ENCODE measurements around the gene GALM. TPM values are rescaled to one million over a fixed set of nuclear protein-coding genes. Genes with fewer than 3 reads are reported as not detected.

Gene GALM
- total RNA-seq, 3 donors from 2014 or later (not counting 1 experiment from before 2014, with no cell fraction given): 4.0 to 12.4 (median 11.0) TPM

DNA sequence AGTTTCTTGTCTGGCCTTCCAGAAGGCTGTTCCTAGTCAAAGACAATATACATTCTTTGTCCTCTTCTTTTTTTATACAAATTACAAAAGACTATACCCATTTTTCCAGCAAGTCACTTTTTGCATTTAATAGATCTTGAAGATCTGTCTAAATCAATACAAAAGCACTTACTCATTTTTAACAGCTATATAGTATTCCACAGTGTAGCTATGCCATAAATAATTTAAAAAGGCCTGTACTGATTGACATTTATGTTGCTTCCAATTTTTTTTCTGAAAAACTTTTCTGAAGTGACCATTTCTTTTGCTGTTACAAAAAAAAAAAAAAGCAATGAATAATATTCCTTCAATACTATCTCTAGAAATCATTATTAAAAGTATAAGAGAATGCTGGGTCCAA lies 32.9 kb upstream of the GALM start:
- DNase-seq (no peak), ATAC-seq (no peak)
- Mint-ChIP-seq H3K27ac (no peak overlapping the region), H3K36me3 (no peaks in the 10 kb centered on the region), H3K4me1 (no peaks in the 10 kb centered on the region), H3K9me3 (peaks cover 0 to 2% of the 10 kb centered on the region in 2 donors), H3K4me3 (no peak overlapping the region), H3K27me3 (ENCODE audit: low read depth in 2 of 2) (no peaks in the 10 kb centered on the region)
- Histone ChIP-seq H3K4me1 (ENCODE audit: control insufficient read depth, insufficient read depth, low read length) (no peaks in the 10 kb centered on the region), H3K36me3 (ENCODE audit: control insufficient read depth, insufficient read depth, low read length) (no peaks in the 10 kb centered on the region), H3K4me3 (ENCODE audit: low read length) (no peak overlapping the region), H3K27ac (ENCODE audit: low read length) (no peak overlapping the region), H3K9me3 (ENCODE audit: control insufficient read depth, insufficient read depth, low read length) (no peaks in the 10 kb centered on the region), H3K27me3 (ENCODE audit: control insufficient read depth, insufficient read depth, low read length) (no peaks in the 10 kb centered on the region)
- intact Hi-C loops (cut with micrococcal nuclease): no loop called here
- TF ChIP-seq, protein P1, sequence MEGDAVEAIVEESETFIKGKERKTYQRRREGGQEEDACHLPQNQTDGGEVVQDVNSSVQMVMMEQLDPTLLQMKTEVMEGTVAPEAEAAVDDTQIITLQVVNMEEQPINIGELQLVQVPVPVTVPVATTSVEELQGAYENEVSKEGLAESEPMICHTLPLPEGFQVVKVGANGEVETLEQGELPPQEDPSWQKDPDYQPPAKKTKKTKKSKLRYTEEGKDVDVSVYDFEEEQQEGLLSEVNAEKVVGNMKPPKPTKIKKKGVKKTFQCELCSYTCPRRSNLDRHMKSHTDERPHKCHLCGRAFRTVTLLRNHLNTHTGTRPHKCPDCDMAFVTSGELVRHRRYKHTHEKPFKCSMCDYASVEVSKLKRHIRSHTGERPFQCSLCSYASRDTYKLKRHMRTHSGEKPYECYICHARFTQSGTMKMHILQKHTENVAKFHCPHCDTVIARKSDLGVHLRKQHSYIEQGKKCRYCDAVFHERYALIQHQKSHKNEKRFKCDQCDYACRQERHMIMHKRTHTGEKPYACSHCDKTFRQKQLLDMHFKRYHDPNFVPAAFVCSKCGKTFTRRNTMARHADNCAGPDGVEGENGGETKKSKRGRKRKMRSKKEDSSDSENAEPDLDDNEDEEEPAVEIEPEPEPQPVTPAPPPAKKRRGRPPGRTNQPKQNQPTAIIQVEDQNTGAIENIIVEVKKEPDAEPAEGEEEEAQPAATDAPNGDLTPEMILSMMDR (IDR thresholded peaks at IDR 0.05): no peak

DNA sequence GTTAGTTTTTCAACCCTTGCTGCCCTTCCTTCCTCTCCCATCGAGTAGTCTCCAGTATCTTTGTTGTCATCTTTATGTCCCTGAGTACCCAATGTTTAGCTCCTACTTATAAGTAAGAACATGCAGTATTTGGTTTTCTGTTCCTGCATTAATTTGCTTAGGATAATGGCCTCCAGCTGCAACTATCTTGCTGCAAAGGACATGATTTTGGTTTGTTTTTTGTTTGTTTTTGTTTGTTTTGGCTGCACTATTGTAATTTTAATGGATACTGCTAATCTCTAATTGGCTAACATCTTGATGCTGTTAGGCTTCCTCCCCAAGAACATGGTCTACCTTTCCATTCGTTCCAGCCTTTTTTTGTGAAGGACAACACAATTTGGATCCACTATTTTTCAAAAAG lies 32.0 kb upstream of the GALM start:
- ATAC-seq: no peak

DNA sequence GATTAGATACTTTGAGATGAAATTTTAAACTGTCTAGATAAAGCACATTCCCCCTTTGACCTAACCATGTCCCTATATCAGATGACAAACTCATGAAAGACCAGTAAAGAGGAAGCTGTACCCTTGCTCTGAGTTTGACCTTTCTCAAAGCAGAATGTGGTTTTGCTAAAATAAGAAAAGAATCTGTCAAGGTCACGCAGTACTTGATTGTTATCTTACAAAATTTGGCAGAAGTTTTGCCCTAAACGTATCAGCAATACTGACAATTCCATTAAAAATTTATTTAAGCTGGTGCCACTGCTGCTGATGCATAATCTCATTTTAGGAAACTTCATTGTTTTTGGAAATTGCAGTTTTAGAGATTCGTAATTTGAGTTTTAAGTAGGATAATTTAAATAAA lies 31.2 kb upstream of the GALM start:
- H3K4me3 ChIP-seq (ENCODE audit: low read length): no peak overlapping the region

More for the DNA sequence above, 32.0 kb upstream of the GALM start:
- Histone ChIP-seq H3K27me3 (ENCODE audit: control insufficient read depth, insufficient read depth, low read length) (no peaks in the 10 kb centered on the region), H3K4me3 (ENCODE audit: low read length) (no peak overlapping the region), H3K36me3 (ENCODE audit: control insufficient read depth, insufficient read depth, low read length) (no peaks in the 10 kb centered on the region), H3K27ac (ENCODE audit: low read length) (no peak overlapping the region), H3K9me3 (ENCODE audit: control insufficient read depth, insufficient read depth, low read length) (no peaks in the 10 kb centered on the region), H3K4me1 (ENCODE audit: control insufficient read depth, insufficient read depth, low read length) (no peaks in the 10 kb centered on the region)
- DNase-seq: no peak
- no peaks in the 10 kb centered on the region for H3K4me1 Mint-ChIP-seq
- H3K4me3 Mint-ChIP-seq: no peak overlapping the region
- WGBS (ENCODE audit: insufficient coverage): 33% methylated on average over 1 of the region's 2 CpGs
- H3K27me3 Mint-ChIP-seq (ENCODE audit: low read depth in 2 of 2): no peaks in the 10 kb centered on the region
- TF ChIP-seq, protein P1 (IDR thresholded peaks at IDR 0.05): no peak
- H3K36me3 Mint-ChIP-seq: no peaks in the 10 kb centered on the region
- H3K9me3 Mint-ChIP-seq: peaks cover 0 to 2% of the 10 kb centered on the region in 2 donors
- intact Hi-C loops (cut with micrococcal nuclease): no loop called here
- no peak overlapping the region for H3K27ac Mint-ChIP-seq

DNA sequence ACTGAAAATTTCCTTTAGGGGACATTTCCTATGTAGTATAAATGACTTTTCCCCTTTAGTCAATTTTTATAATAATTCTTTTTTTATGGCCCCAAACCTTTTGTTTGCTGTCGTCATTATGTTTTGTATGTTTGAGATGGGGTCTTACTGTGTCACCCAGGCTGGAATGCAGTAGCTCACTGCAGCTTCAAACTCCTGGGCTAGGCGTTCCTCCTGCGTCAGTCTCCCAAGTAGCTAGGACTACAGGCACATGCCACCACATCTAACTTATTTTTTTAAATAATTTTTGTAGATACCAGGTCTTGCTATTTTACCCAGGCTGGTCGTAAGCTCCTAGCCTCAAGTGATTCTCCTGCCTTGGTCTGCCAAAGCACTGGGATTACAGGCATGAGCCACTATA lies 30.8 kb upstream of the GALM start:
- ATAC-seq: no peak
- intact Hi-C loops (cut with micrococcal nuclease): no loop called here
- H3K27me3 Mint-ChIP-seq (ENCODE audit: low read depth in 2 of 2): no peaks in the 10 kb centered on the region

More for the DNA sequence above, 31.2 kb upstream of the GALM start:
- H3K4me3 Mint-ChIP-seq: no peak overlapping the region
- H3K27ac ChIP-seq (ENCODE audit: low read length): no peak overlapping the region
- peaks cover 0 to 2% of the 10 kb centered on the region in 2 donors for H3K9me3 Mint-ChIP-seq
- no peaks in the 10 kb centered on the region for H3K36me3 ChIP-seq (ENCODE audit: control insufficient read depth, insufficient read depth, low read length)
- WGBS (ENCODE audit: insufficient coverage): 29% methylated on average over 2 of the region's 3 CpGs
- no peaks in the 10 kb centered on the region for H3K4me1 ChIP-seq (ENCODE audit: control insufficient read depth, insufficient read depth, low read length)
- intact Hi-C loops (cut with micrococcal nuclease): no loop called here
- no peaks in the 10 kb centered on the region for H3K9me3 ChIP-seq (ENCODE audit: control insufficient read depth, insufficient read depth, low read length)
- H3K36me3 Mint-ChIP-seq: no peaks in the 10 kb centered on the region
- TF ChIP-seq, protein P1 (IDR thresholded peaks at IDR 0.05): no peak
- no peak for ATAC-seq
- no peak for DNase-seq
- H3K27ac Mint-ChIP-seq: no peak overlapping the region
- no peaks in the 10 kb centered on the region for H3K27me3 Mint-ChIP-seq (ENCODE audit: low read depth in 2 of 2)
- H3K27me3 ChIP-seq (ENCODE audit: control insufficient read depth, insufficient read depth, low read length): no peaks in the 10 kb centered on the region
- no peaks in the 10 kb centered on the region for H3K4me1 Mint-ChIP-seq

More for the DNA sequence above, 30.8 kb upstream of the GALM start:
- Histone ChIP-seq H3K4me3 (ENCODE audit: low read length) (no peak overlapping the region), H3K36me3 (ENCODE audit: control insufficient read depth, insufficient read depth, low read length) (no peaks in the 10 kb centered on the region), H3K27ac (ENCODE audit: low read length) (no peak overlapping the region), H3K9me3 (ENCODE audit: control insufficient read depth, insufficient read depth, low read length) (no peaks in the 10 kb centered on the region), H3K4me1 (ENCODE audit: control insufficient read depth, insufficient read depth, low read length) (no peaks in the 10 kb centered on the region), H3K27me3 (ENCODE audit: control insufficient read depth, insufficient read depth, low read length) (no peaks in the 10 kb centered on the region)
- TF ChIP-seq, protein P1 (IDR thresholded peaks at IDR 0.05): no peak
- no peaks in the 10 kb centered on the region for H3K4me1 Mint-ChIP-seq
- H3K4me3 Mint-ChIP-seq: no peak overlapping the region
- no peaks in the 10 kb centered on the region for H3K9me3 Mint-ChIP-seq
- H3K27ac Mint-ChIP-seq: no peak overlapping the region
- no peaks in the 10 kb centered on the region for H3K36me3 Mint-ChIP-seq
- no peak for DNase-seq
- WGBS (ENCODE audit: insufficient coverage): 100% methylated on average over 2 of the region's 4 CpGs
